HAP-1 (cell line): Measurements from ENCODE around the gene C11orf98.
A peak's percentile ranks its signal among the peaks of the same experiment; 100 is the strongest.
"Not testable (repeated sequence)": the region's sequence is repeated elsewhere in the genome, so short reads cannot be mapped to it uniquely, and the experiment has no call there.

Experiments used
- DNase-seq, 2 experiments: peaks; one replicate each; pipeline ENCODE4 v3.0.0-alpha.2; 2016 to 2020; ENCODE audit warnings: low spot score in 2 of 2
- H3K27me3 ChIP-seq: fragments of 250-450 bp; sonication (Bioruptor Pico); 2 replicates; pipeline ENCODE4 v1.5.1; 2020; ENCODE audit warnings: low read depth, mild to moderate bottlenecking, moderate library complexity
- H3K36me3 ChIP-seq: fragments of 250-450 bp; sonication (Bioruptor Pico); replicated peaks from 2 replicates; pipeline ENCODE4 v1.5.1; 2020; ENCODE audit warnings: mild to moderate bottlenecking
- H3K4me1 ChIP-seq: fragments of 250-450 bp; sonication (Bioruptor Pico); 2 replicates; pipeline ENCODE4 v1.5.1; 2020; ENCODE audit warnings: mild to moderate bottlenecking
- H3K4me3 ChIP-seq: fragments of 250-450 bp; sonication (Bioruptor Pico); 2 replicates; pipeline ENCODE4 v1.5.1; 2020; ENCODE audit warnings: mild to moderate bottlenecking, moderate library complexity
- H3K9me3 ChIP-seq: fragments of 250-450 bp; sonication (Bioruptor Pico); 2 replicates; pipeline ENCODE4 v1.5.1; 2020; ENCODE audit warnings: mild to moderate bottlenecking, moderate library complexity
- in situ Hi-C: fragments of 300-500 bp; cut with MboI; formaldehyde crosslinking; loops from 3 replicates; pipeline ENCODE4 v1.14.3; 2020; ENCODE audit warnings: low sequenced_read_pairs, inconsistent platforms, mixed read lengths

C11orf98 gene

DNA sequence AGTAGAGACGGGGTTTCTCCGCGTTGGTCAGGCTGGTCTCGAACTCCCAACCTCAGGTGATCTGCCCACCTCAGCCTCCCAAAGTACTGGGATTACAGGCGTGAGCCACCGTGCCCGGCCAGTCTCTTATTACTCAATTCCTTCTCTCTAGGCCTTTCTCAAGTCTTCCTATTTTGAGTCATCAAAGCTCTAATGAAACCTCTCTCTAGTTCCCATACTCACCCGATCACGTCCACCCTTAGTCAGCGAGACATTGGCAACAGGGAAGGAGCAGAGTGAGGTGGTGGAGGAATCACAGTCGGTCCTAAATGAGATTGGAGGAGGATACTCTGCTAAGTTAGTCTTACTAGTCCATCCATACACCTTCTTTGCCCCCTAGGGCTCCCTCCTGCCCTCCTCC, 37.2 kb upstream of the C11orf98 start:
- Histone ChIP-seq H3K36me3 (peaks cover 47% of the 10 kb centered on the region), H3K27me3 (no peaks in the 10 kb centered on the region), H3K4me3 (no peak overlapping the region), H3K9me3 (no peaks in the 10 kb centered on the region), H3K4me1 (peaks cover 11% of the 10 kb centered on the region)
- in situ Hi-C loops: no loop called here
- DNase-seq: no peak

DNA sequence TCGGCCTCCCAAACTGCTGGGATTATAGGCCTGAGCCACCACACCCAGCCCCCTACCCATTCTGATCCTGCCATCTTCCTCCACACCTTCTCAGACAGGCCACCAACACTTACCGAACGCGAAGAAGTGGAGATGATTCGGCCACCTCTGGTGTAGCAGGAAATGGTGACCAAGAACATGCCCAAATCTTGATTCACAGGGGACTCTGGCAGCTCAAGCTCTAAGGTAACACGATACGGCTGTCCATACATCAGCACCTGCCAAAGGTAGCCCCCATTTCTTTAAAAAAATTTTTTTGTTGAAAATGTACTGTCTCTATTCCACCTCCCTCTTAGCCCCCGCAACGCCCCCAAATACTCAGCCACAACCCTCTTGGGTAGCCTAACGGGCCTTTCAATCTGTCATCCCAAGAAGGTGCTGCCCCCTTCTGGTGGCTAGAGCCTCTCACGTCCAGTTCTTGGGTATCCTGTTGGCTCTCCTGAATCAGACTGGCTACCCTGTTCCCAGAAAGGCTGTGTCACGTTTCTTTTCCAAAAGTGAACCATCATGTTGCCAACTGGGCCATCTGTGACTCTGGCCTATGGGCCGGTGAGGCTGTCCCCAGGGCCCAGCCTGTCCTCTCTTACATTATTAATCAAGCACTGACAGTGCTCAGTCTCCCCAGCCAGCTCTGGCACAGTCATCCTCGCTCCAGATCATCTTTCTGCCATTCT, 29.6 kb upstream of the C11orf98 start:
- Histone ChIP-seq H3K9me3 (no peaks in the 10 kb centered on the region), H3K4me3 (no peak overlapping the region), H3K36me3 (peaks cover 42% of the 10 kb centered on the region), H3K27me3 (no peaks in the 10 kb centered on the region), H3K4me1 (no peaks in the 10 kb centered on the region)
- in situ Hi-C loops: loop anchor here (10.0 kb wide), 1 partner anchor 300 kb away; no protein-coding TSS in a partner anchor
- DNase-seq: peak; percentile 56 to 84

DNA sequence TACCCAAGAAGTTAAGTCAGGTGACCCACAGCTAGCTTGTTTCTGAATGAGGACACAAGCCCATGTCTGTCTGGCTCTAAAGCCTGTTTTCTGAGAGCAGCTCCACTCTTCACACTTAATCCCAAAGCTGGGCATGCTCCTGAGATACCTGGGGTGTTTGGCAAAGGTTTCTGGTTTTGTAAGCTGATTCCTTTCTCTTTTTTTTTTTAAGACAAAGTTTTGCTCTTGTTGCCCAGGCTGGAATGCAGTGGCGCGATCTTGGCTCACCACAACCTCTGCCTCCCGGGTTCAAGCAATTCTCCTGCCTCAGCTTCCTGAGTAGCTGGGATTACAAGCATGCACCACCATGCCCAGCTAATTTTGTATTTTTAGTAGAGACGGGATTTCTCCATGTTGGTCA, 28.6 kb upstream of the C11orf98 start:
- not testable (repeated sequence) for DNase-seq, H3K4me1 ChIP-seq, H3K27me3 ChIP-seq, H3K9me3 ChIP-seq, H3K4me3 ChIP-seq
- peaks cover 43% of the 10 kb centered on the region for H3K36me3 ChIP-seq
- in situ Hi-C loops: loop anchor here (10.0 kb wide), 1 partner anchor 299 kb away; no protein-coding TSS in a partner anchor

DNA sequence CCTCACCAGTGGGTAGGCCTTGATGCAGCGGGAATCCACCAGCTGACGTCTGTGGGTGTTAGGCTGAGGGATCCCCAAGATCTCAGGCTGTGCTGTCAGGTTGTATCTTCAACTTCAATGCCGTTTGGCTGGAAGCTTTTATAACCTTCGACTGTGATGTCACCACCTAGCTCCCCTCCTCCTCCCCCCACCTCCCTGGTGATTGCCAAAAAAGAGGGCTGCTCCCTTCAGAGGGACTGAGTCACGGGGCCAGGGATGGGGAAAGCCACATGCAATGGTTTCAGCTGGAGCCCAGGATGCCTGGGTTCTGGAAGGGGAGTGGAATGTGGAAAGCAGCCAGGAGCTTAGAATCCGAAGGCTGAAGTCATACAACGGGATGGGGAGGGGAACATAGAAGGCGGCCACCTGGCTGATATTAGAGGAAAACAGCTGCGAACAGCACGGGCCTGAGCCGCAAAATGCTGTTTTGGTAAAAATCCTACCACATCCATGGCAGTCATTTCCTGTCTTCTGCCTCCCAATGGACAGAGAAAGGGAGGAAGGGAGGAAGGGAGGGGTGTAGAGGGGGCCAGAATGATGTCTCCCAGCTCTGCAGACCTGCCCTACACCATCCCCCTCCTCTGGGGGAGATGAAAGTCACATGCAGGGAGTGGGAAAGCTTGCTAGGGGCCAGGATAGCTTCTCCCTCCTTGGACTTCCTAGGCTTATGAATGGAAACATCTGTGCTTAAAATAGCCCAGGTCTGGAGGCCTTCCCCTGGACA, 24.6 kb upstream of the C11orf98 start, which contains the start of gene LRRN4CL:
Gene LRRN4CL, minus strand, starts transcription at position 110 of the 763 bp plus-strand sequence. CDS start 1,022 bp downstream, outside the sequence.
- Histone ChIP-seq H3K4me1 (no peaks in the 10 kb centered on the region), H3K4me3 (no peak within 1 kb of the TSS), H3K27me3 (no peaks in the 10 kb centered on the region), H3K9me3 (no peaks in the 10 kb centered on the region), H3K36me3 (peaks cover 43% of the 10 kb centered on the region)
- in situ Hi-C loops: loop anchor here (10.0 kb wide), 1 partner anchor 295 kb away; no protein-coding TSS in a partner anchor
- DNase-seq: no peak

DNA sequence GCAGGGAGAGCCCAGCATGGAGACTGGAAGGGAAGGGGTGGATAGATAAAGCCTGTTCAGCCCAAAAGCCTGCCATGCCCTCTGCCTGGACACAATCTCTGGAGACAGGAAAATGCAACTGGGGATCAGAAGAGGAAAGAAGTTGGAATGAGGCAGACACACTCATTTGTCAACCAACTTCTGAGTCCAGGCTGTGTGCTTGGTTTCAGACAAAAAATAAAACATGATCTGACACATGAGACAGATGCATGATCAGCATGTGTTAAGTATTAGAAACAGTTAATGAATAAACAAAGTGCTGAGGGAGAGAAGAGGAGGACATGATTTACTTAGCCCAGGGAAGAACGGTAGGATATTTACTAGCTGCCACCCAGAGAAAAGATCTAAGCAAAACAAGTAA, 23.5 kb upstream of the C11orf98 start:
- Histone ChIP-seq H3K27me3 (no peaks in the 10 kb centered on the region), H3K4me3 (no peak overlapping the region), H3K36me3 (peaks cover 33% of the 10 kb centered on the region), H3K4me1 (no peaks in the 10 kb centered on the region), H3K9me3 (no peaks in the 10 kb centered on the region)
- no peak for DNase-seq
- in situ Hi-C loops: no loop called here

DNA sequence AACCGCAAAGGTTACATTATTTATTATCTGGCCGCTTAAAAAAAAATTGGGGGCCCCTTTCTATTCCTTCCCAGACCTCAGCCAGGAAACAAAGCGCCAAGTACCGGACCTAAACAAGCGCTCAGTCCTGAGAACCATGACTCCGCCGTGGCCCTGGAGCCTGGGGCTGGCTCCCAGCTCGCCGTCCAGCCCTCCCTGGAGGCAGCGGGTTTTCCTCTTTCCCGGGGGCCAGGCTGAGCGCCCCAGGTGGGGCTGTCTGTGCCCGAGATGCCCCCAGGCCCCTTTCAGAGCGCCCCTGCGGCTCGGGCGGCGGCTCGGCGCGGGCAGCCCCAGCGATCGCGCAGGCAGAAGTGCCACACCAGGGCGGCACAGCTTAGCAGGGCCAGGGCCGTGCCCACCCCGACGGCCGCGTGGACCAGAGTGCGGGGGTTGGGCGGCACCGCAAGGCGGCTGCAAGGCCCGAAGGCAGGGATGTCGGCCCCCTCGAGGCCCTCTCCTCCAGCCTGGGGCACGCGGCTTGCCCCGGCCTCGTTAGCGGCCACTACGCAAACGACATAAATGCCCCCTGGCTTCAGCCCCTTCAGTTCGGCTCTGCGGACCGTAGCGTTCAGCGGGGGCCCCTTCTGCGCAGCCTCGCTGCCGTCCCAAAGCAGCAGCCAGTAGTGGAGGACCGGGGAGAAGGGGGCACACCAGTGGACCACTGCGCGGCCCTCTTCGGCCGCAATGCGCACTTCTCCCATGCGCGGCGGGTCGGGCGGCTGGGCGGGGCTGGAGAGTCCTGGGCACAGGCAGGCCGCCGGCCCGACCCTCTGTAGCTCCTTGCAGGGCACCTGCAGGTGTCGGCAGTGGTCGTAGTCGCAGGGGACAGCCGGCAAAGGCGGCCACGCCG, 22.7 kb upstream of the C11orf98 start:
- Histone ChIP-seq H3K4me1 (no peaks in the 10 kb centered on the region), H3K36me3 (peaks cover 26% of the 10 kb centered on the region), H3K27me3 (no peaks in the 10 kb centered on the region), H3K9me3 (no peaks in the 10 kb centered on the region), H3K4me3 (no peak overlapping the region)
- no peak for DNase-seq
- in situ Hi-C loops: no loop called here

DNA sequence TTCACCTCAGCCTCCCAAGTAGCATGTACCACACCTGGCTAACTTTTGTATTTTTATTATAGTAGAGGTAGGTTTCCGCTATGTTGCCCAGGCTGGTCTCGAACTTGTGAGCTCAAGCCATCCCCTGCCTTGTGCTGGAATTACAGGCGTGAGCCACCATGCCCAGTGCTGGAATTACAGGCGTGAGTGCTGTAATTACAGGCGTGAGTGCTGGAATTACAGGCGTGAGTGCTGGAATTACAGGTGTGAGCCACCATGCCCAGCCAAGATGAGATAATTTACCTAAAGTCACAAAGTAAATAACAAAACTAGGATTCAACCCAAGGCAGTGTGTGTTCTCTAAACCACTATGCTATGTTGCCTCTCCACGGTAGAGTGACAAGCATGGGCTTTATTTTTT, 17.5 kb upstream of the C11orf98 start:
- Histone ChIP-seq H3K4me3 (no peak overlapping the region), H3K9me3 (no peaks in the 10 kb centered on the region), H3K27me3 (no peaks in the 10 kb centered on the region), H3K4me1 (peaks cover 11% of the 10 kb centered on the region), H3K36me3 (peaks cover 7% of the 10 kb centered on the region)
- no peak for DNase-seq
- in situ Hi-C loops: no loop called here

DNA sequence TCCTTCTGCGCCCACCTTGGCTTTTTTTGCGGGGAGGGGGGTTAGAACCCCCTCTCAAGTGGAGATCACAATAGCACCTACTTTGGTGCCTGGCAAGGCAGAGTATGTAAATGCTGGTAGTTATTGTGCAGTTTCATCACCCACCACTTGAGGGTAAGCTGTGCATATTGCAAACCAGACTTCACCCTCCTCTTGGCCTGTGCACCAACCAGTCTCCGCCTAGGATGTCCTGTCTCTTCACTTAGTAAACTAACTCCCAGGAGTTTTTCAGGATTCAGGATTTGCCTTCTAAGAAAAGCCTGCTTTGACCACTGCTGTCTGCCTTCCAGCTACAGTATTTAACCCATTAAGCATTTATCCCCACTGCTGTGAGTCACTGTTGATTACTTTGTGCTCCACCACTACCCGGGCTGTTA, 15.8 kb upstream of the C11orf98 start:
- no peaks in the 10 kb centered on the region for H3K9me3 ChIP-seq
- peaks cover 24% of the 10 kb centered on the region for H3K36me3 ChIP-seq
- peak; percentile 59 to 64 for DNase-seq
- in situ Hi-C loops: no loop called here
- peaks cover 15% of the 10 kb centered on the region for H3K4me1 ChIP-seq
- H3K4me3 ChIP-seq: no peak overlapping the region
- H3K27me3 ChIP-seq: no peaks in the 10 kb centered on the region

DNA sequence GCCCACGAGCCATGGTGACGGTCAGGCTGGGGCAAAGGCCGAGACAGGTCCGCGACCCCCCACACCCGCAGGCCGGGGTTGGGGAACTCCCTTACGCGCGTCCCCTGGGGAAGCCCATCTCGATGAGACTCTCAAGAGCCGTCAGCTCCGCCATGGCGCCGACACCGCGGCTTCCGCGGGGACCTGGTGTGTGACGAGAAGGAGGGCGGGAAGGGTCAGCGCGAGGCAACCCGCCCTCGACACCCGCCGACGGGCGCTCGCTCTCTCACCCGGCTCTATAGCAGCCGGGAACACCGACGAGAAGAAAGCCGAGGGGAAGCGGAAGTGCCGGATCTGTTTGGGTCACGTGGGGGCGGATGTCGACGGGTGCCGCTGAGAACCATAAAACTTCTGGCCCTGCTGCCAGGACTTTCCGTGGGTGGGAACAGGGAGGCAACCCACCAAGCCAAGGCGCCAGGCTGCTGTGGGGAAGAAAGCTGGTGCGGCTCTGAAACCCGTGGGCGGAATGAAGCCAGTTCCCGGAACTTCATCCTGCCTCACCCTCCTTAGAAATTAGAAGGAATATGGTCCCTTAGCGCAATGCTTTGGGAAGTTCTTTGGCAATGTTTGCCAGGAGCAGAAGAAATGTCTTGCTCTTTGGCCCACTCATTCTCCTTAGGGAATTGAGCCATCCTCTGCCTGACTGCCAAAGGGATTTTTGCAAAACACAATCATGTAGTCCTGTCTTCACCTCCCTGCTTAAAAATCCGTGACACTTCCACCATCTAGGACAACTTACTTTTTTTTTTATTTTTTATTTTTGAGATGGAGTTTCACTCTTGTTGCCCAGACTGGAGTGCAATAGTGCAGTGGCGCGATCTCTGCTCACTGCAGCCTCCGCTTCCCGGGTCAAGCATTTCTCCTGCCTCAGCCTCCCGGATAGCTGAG, 14.0 kb upstream of the C11orf98 start, which contains the start of gene UBXN1:
Gene UBXN1, minus strand, starts transcription at position 304 of the 927 bp plus-strand sequence. Its CDS starts 150 bp downstream, at position 154.
- Histone ChIP-seq H3K9me3 (no peaks in the 10 kb centered on the region), H3K27me3 (no peaks in the 10 kb centered on the region), H3K4me3 (peak within 1 kb of the TSS; percentile 95), H3K36me3 (peaks cover 32% of the 10 kb centered on the region), H3K4me1 (peaks cover 15% of the 10 kb centered on the region)
- in situ Hi-C loops: no loop called here
- peak; percentile 81 to 91 for DNase-seq

DNA sequence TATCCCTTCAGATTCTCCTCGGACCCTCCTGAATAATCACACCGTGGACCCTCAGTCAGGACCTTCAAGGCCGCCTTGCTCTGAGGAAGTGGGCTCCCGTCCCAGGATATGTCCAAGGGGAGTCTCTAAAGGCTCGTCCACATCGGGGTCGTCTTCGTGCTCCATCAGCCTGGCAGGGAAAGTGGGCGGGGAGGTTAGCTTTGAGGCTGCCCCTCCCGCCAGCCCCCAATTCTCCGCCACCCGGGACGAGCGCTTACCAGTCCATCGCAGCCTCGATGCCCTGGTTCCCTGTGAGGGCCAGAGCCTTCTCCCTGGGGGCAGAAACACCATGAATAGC, 13.4 kb upstream of the C11orf98 start:
- peaks cover 15% of the 10 kb centered on the region for H3K4me1 ChIP-seq
- in situ Hi-C loops: no loop called here
- no peaks in the 10 kb centered on the region for H3K27me3 ChIP-seq
- H3K4me3 ChIP-seq: peak overlapping the region; percentile 95
- DNase-seq: no peak
- H3K9me3 ChIP-seq: no peaks in the 10 kb centered on the region
- H3K36me3 ChIP-seq: peaks cover 38% of the 10 kb centered on the region

DNA sequence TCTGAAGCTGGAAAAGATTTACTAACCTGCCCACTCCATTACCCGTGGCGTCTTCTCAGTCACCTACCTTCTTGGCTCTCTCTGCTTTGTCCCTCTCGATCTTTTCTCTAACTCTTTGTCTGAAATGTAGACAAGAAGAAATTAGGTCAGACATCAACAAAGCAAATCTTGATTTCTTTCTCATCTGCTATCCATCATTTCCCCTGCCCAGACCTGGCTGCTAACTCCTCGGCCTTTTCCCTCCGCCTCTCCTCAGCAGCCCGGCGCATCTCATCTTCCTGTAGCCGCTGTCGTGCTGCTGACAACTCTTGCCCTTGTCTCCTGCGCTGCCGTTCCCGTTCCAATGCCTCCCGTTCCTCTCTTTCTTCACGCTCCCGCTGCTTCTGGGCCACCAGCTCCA, 12.7 kb upstream of the C11orf98 start:
- no peak for DNase-seq
- Histone ChIP-seq H3K9me3 (no peaks in the 10 kb centered on the region), H3K36me3 (peaks cover 44% of the 10 kb centered on the region), H3K4me3 (peak overlapping the region; percentile 95), H3K4me1 (peaks cover 20% of the 10 kb centered on the region), H3K27me3 (no peaks in the 10 kb centered on the region)
- in situ Hi-C loops: no loop called here

DNA sequence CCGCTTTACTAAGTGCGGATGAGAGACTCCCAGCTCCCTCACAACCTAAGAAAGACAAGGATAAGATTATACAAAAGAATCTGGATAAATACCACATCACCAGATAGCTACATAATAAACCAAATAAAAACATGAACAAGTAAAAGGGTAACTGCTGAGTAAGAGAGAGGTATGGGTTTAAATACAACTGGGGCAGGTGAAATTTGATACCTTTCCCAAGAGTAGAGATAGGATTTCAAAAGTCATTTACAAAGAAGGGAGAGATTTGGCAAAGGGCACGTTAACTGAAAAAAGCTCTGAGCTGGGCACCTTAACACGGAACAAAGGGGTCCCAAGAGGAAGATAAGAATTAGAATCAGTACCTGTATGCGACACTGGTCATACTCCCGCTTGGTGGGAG, 12.1 kb upstream of the C11orf98 start:
- in situ Hi-C loops: no loop called here
- H3K4me1 ChIP-seq: peaks cover 23% of the 10 kb centered on the region
- no peak for DNase-seq
- no peaks in the 10 kb centered on the region for H3K27me3 ChIP-seq
- no peaks in the 10 kb centered on the region for H3K9me3 ChIP-seq
- H3K36me3 ChIP-seq: peaks cover 46% of the 10 kb centered on the region
- H3K4me3 ChIP-seq: 0 out of 2 replicates have a peak overlapping the region, but pooled peaks have one; percentile 95
